ENCODE measurements around the gene UNK. TPM values are rescaled to one million over a fixed set of nuclear protein-coding genes. Genes with fewer than 3 reads are reported as not detected.

UNK gene
- total and polyA plus RNA-seq, 2 of the 13 experiments (the other 11 are each of a cell fraction or from before 2014, with no cell fraction given), result 31.6 to 33.0 TPM

GRCh38 chr17:75779250-75779986 lies 5.2 kb upstream of the UNK start (continued):
- TF ChIP-seq, protein P1, sequence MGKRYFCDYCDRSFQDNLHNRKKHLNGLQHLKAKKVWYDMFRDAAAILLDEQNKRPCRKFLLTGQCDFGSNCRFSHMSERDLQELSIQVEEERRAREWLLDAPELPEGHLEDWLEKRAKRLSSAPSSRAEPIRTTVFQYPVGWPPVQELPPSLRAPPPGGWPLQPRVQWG (CRISPR knock-in tag; IDR thresholded peaks at IDR 0.05; ENCODE audit: borderline replicate concordance, low read depth), result no peak
- TF ChIP-seq PRPF4 (IDR thresholded peaks at IDR 0.05; ENCODE audit: low read depth, low read length, poor library complexity, severe bottlenecking) (no peak), MLXIP (CRISPR knock-in tag; IDR thresholded peaks at IDR 0.05; ENCODE audit: borderline replicate concordance) (peak; percentile 93; the same call in 1 of the 2 replicates), MXI1 (IDR thresholded peaks at IDR 0.05; ENCODE audit: borderline replicate concordance, low read depth, low read length) (peak; percentile 79; the same call in 1 of the 3 replicates), DRAP1 (CRISPR knock-in tag; IDR thresholded peaks at IDR 0.05) (peak; percentile 99), FOXJ3 (CRISPR knock-in tag; IDR thresholded peaks at IDR 0.05; ENCODE audit: borderline replicate concordance) (peak; percentile 67; the same call in 1 of the 2 replicates), ZNF597 (CRISPR knock-in tag; IDR thresholded peaks at IDR 0.05) (no peak), FOXK2 (IDR thresholded peaks at IDR 0.05) (peak; percentile 37; the same call in 1 of the 2 replicates)
- TF ChIP-seq, protein P2, sequence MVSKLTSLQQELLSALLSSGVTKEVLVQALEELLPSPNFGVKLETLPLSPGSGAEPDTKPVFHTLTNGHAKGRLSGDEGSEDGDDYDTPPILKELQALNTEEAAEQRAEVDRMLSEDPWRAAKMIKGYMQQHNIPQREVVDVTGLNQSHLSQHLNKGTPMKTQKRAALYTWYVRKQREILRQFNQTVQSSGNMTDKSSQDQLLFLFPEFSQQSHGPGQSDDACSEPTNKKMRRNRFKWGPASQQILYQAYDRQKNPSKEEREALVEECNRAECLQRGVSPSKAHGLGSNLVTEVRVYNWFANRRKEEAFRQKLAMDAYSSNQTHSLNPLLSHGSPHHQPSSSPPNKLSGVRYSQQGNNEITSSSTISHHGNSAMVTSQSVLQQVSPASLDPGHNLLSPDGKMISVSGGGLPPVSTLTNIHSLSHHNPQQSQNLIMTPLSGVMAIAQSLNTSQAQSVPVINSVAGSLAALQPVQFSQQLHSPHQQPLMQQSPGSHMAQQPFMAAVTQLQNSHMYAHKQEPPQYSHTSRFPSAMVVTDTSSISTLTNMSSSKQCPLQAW (CRISPR knock-in tag; IDR thresholded peaks at IDR 0.05), result peak; percentile 76
- TF ChIP-seq, protein P3, sequence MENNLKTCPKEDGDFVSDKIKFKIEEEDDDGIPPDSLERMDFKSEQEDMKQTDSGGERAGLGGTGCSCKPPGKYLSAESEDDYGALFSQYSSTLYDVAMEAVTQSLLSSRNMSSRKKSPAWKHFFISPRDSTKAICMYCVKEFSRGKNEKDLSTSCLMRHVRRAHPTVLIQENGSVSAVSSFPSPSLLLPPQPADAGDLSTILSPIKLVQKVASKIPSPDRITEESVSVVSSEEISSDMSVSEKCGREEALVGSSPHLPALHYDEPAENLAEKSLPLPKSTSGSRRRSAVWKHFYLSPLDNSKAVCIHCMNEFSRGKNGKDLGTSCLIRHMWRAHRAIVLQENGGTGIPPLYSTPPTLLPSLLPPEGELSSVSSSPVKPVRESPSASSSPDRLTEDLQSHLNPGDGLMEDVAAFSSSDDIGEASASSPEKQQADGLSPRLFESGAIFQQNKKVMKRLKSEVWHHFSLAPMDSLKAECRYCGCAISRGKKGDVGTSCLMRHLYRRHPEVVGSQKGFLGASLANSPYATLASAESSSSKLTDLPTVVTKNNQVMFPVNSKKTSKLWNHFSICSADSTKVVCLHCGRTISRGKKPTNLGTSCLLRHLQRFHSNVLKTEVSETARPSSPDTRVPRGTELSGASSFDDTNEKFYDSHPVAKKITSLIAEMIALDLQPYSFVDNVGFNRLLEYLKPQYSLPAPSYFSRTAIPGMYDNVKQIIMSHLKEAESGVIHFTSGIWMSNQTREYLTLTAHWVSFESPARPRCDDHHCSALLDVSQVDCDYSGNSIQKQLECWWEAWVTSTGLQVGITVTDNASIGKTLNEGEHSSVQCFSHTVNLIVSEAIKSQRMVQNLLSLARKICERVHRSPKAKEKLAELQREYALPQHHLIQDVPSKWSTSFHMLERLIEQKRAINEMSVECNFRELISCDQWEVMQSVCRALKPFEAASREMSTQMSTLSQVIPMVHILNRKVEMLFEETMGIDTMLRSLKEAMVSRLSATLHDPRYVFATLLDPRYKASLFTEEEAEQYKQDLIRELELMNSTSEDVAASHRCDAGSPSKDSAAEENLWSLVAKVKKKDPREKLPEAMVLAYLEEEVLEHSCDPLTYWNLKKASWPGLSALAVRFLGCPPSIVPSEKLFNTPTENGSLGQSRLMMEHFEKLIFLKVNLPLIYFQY (CRISPR knock-in tag; IDR thresholded peaks at IDR 0.05; ENCODE audit: borderline replicate concordance), result peak; percentile 73
- TF ChIP-seq, protein P4, sequence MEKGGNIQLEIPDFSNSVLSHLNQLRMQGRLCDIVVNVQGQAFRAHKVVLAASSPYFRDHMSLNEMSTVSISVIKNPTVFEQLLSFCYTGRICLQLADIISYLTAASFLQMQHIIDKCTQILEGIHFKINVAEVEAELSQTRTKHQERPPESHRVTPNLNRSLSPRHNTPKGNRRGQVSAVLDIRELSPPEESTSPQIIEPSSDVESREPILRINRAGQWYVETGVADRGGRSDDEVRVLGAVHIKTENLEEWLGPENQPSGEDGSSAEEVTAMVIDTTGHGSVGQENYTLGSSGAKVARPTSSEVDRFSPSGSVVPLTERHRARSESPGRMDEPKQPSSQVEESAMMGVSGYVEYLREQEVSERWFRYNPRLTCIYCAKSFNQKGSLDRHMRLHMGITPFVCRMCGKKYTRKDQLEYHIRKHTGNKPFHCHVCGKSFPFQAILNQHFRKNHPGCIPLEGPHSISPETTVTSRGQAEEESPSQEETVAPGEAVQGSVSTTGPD (CRISPR knock-in tag; IDR thresholded peaks at IDR 0.05), result no peak
- TF ChIP-seq, protein P5, sequence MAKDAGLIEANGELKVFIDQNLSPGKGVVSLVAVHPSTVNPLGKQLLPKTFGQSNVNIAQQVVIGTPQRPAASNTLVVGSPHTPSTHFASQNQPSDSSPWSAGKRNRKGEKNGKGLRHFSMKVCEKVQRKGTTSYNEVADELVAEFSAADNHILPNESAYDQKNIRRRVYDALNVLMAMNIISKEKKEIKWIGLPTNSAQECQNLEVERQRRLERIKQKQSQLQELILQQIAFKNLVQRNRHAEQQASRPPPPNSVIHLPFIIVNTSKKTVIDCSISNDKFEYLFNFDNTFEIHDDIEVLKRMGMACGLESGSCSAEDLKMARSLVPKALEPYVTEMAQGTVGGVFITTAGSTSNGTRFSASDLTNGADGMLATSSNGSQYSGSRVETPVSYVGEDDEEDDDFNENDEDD (CRISPR knock-in tag; IDR thresholded peaks at IDR 0.05; ENCODE audit: borderline replicate concordance), result peak; percentile 29; the same call in 1 of the 2 replicates

Data from HepG2 (cell line).